ENCODE data around the gene CNIH3.

DNA sequence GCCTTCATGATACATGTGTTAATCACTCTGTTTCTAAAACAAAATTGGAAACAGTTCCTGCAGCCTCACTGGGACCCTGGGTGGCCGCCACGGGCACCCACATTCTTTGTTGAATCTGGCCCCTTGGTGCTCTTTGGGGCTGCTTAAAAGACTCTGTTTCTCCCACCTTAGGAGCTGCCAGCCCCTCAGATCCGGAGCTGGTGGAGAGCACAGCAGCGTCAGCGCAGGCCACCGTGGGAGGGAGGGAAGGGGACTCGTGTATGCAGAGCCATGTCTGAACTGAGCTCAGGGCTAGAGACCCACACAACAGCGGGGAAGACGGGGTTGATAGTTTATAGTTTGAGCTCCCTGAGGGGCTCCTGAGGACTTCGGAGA, 121.2 kb downstream of the CNIH3 start:
- TF ChIP-seq POLR2A (IDR thresholded peaks at IDR 0.05): no peak
- TF ChIP-seq, protein P1, sequence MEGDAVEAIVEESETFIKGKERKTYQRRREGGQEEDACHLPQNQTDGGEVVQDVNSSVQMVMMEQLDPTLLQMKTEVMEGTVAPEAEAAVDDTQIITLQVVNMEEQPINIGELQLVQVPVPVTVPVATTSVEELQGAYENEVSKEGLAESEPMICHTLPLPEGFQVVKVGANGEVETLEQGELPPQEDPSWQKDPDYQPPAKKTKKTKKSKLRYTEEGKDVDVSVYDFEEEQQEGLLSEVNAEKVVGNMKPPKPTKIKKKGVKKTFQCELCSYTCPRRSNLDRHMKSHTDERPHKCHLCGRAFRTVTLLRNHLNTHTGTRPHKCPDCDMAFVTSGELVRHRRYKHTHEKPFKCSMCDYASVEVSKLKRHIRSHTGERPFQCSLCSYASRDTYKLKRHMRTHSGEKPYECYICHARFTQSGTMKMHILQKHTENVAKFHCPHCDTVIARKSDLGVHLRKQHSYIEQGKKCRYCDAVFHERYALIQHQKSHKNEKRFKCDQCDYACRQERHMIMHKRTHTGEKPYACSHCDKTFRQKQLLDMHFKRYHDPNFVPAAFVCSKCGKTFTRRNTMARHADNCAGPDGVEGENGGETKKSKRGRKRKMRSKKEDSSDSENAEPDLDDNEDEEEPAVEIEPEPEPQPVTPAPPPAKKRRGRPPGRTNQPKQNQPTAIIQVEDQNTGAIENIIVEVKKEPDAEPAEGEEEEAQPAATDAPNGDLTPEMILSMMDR (IDR thresholded peaks at IDR 0.05): no peak
- no peak for TF ChIP-seq POLR2AphosphoS5 (IDR thresholded peaks at IDR 0.05)

Measured in breast epithelium (tissue), 3 donors.